HepG2 (cell line): Measurements from ENCODE around the gene CLMP.

Source experiments
- HDAC1 ChIP-seq: sonication (generic); formaldehyde crosslinking; IDR thresholded peaks from 2 replicates; pipeline ENCODE4 v1.5.1; 2020; ENCODE audit warnings: mild to moderate bottlenecking, missing genetic modification reagents
- POLR2A ChIP-seq, 2 experiments: IDR thresholded peaks; 2 replicates each; pipeline ENCODE4 v1.6.1; 2011; ENCODE audit warnings: low read depth in 2 of 2, low read length in 2 of 2, mild to moderate bottlenecking in 1 of 2, moderate library complexity in 1 of 2; ENCODE audit not compliant: insufficient read depth in 1 of 2
- PTBP1 ChIP-seq: fragments of 200-400 bp; formaldehyde crosslinking; IDR thresholded peaks from 2 replicates; pipeline ENCODE4 v1.6.1; 2018; ENCODE audit warnings: low read length, low read depth; ENCODE audit not compliant: poor library complexity, severe bottlenecking
- TCF12 ChIP-seq, 2 experiments: fragments of 450-650 bp in 1 of 2; sonication (generic) in 1 of 2; formaldehyde crosslinking in 1 of 2; IDR thresholded peaks; 2 replicates each; pipeline versions ENCODE4 v1.6.1 to v1.8.0; 2017 to 2022; ENCODE audit warnings: antibody characterized with exemption in 1 of 2, mild to moderate bottlenecking in 1 of 2, missing genetic modification reagents in 1 of 2, moderate library complexity in 1 of 2
- ZNF382 ChIP-seq: sonication (generic); formaldehyde crosslinking; IDR thresholded peaks from 2 replicates; pipeline ENCODE4 v1.5.0; 2020; ENCODE audit warnings: missing genetic modification reagents, mild to moderate bottlenecking, borderline replicate concordance
- ZNF773 ChIP-seq: sonication (generic); formaldehyde crosslinking; IDR thresholded peaks from 2 replicates; pipeline ENCODE4 v1.4.0; 2020; ENCODE audit warnings: missing genetic modification reagents, borderline replicate concordance
- ZZZ3 ChIP-seq: sonication (generic); formaldehyde crosslinking; IDR thresholded peaks from 2 replicates; pipeline ENCODE4 v1.4.0; 2020; ENCODE audit warnings: missing genetic modification reagents, mild to moderate bottlenecking, borderline replicate concordance
- TF ChIP-seq, protein P1 (sequence below): sonication (generic); formaldehyde crosslinking; IDR thresholded peaks from 2 replicates; pipeline ENCODE4 v1.4.0; 2020; ENCODE audit warnings: missing genetic modification reagents
- TF ChIP-seq, protein P2 (sequence below): sonication (generic); formaldehyde crosslinking; IDR thresholded peaks from 2 replicates; pipeline ENCODE4 v1.4.0; 2020; ENCODE audit warnings: missing genetic modification reagents
- TF ChIP-seq, protein P3 (sequence below): sonication (generic); formaldehyde crosslinking; IDR thresholded peaks from 2 replicates; pipeline ENCODE4 v1.5.0; 2020; ENCODE audit warnings: missing genetic modification reagents

DNA sequence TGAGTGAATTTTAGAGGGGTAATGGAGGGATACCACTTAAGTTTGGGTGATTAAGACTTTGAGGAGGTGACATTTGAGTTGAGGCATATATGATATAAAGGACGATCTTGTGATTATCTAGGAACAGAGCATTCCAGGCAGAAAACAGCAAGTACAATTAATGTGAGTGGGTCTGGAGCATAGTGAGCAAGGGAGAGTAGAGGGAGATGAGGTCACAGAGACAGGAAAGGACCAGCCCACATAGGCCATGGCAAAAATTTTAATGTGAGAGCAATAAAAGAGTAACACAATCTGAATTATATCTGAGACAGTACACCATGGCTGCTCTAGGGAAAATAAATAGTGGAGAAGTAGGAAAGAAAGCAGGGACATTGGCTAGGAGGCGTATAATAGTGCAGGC, 118.6 kb downstream of the CLMP start:
- TF ChIP-seq HDAC1 (CRISPR knock-in tag) (no peak), ZNF382 (no peak), TCF12 (IDR thresholded peaks at IDR 0.05) (no peak), TCF12 (CRISPR knock-in tag; IDR thresholded peaks at IDR 0.05) (no peak), ZZZ3 (CRISPR knock-in tag) (no peak), ZNF773 (no peak), POLR2A (IDR thresholded peaks at IDR 0.05; ENCODE audit: insufficient read depth in 1 of 2, low read depth in 2 of 2, low read length in 2 of 2) (no peak), PTBP1 (no peak)
- TF ChIP-seq, protein P1, sequence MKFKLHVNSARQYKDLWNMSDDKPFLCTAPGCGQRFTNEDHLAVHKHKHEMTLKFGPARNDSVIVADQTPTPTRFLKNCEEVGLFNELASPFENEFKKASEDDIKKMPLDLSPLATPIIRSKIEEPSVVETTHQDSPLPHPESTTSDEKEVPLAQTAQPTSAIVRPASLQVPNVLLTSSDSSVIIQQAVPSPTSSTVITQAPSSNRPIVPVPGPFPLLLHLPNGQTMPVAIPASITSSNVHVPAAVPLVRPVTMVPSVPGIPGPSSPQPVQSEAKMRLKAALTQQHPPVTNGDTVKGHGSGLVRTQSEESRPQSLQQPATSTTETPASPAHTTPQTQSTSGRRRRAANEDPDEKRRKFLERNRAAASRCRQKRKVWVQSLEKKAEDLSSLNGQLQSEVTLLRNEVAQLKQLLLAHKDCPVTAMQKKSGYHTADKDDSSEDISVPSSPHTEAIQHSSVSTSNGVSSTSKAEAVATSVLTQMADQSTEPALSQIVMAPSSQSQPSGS: no peak
- TF ChIP-seq, protein P2, sequence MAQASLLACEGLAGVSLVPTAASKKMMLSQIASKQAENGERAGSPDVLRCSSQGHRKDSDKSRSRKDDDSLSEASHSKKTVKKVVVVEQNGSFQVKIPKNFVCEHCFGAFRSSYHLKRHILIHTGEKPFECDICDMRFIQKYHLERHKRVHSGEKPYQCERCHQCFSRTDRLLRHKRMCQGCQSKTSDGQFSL (CRISPR knock-in tag): no peak
- TF ChIP-seq, protein P3, sequence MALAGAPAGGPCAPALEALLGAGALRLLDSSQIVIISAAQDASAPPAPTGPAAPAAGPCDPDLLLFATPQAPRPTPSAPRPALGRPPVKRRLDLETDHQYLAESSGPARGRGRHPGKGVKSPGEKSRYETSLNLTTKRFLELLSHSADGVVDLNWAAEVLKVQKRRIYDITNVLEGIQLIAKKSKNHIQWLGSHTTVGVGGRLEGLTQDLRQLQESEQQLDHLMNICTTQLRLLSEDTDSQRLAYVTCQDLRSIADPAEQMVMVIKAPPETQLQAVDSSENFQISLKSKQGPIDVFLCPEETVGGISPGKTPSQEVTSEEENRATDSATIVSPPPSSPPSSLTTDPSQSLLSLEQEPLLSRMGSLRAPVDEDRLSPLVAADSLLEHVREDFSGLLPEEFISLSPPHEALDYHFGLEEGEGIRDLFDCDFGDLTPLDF: no peak
